Lower leg skin (tissue), 4 donors: ENCODE measurements around the gene SLC27A6. TPM values are rescaled to one million over a fixed set of nuclear protein-coding genes. Genes with fewer than 3 reads are reported as not detected.

Experiments
- DNase-seq, 2 donors: peaks; one replicate each; pipeline ENCODE4 v3.0.0-alpha.2; 2019; ENCODE audit warnings: low spot score in 2 of 2
- H3K4me3 ChIP-seq: fragments of 200-600 bp; sonication (generic); 2 replicates; pipeline ENCODE4 v1.5.1; 2017; ENCODE audit warnings: mild to moderate bottlenecking, low read depth; ENCODE audit not compliant: poor library complexity, severe bottlenecking
- CTCF ChIP-seq, 3 donors: fragments of 450-650 bp; IDR thresholded peaks; one replicate each; pipeline ENCODE4 v1.5.1; 2016; ENCODE audit warnings: antibody characterized with exemption in 3 of 3, mild to moderate bottlenecking in 3 of 3, moderate library complexity in 2 of 3
- POLR2A ChIP-seq, 2 donors: fragments of 450-650 bp; IDR thresholded peaks; one replicate each; pipeline ENCODE4 v1.6.1; 2016 to 2017; ENCODE audit warnings: antibody characterized with exemption in 2 of 2, mild to moderate bottlenecking in 1 of 2, moderate library complexity in 1 of 2
- WGBS, 2 donors: methylation state at CpG; one replicate each; pipeline ENCODE4 v1.1.5; 2018; 5-methylcytosine and 5-hydroxymethylcytosine counted together
- intact Hi-C: fragments of 100-400 bp; cut with DNase I; formaldehyde crosslinking; loops from one replicate; pipeline ENCODE4 v1.15.0; 2023; ENCODE audit warnings: low total_unique reads
- total RNA-seq, 4 donors: library from RNA; depleted of rRNA; stranded (reverse); fragments of >200 nt; gene quantifications; one replicate each; pipeline ENCODE4 v1.1.0, GENCODE V29; 2016

SLC27A6 gene
- total RNA-seq, 4 donors from 2014 or later: 0.38 to 2.5 (median 0.65) TPM

GRCh38 chr5:129014185-129014584 lies 48.9 kb downstream of the SLC27A6 start:
- TF ChIP-seq POLR2A (IDR thresholded peaks at IDR 0.05) (no peak), CTCF (IDR thresholded peaks at IDR 0.05) (no peak)
- DNase-seq: no peak
- intact Hi-C loops: no loop called here

GRCh38 chr5:129018837-129019236 lies 53.5 kb downstream of the SLC27A6 start:
- intact Hi-C loops: no loop called here
- no peak overlapping the region for H3K4me3 ChIP-seq
- TF ChIP-seq POLR2A (IDR thresholded peaks at IDR 0.05): no peak
- no peak for TF ChIP-seq CTCF (IDR thresholded peaks at IDR 0.05)
- DNase-seq: no peak

More at GRCh38 chr5:129014185-129014584, 48.9 kb downstream of the SLC27A6 start:
- no peak overlapping the region for H3K4me3 ChIP-seq
- 66 to 67% methylated on average over 4 of the region's 4 CpGs for WGBS, 2 donors

- TF ChIP-seq CTCF (IDR thresholded peaks at IDR 0.05): no peak
- no peak for TF ChIP-seq POLR2A (IDR thresholded peaks at IDR 0.05)
- no peak overlapping the region for H3K4me3 ChIP-seq
- intact Hi-C loops: no loop called here
- 48 to 49% methylated on average over 4 of the region's 4 CpGs for WGBS, 2 donors
- DNase-seq: no peak
Measured at GRCh38 chr5:129019401-129019908, 54.2 kb downstream of the SLC27A6 start.

GRCh38 chr5:129020683-129021082 lies 55.4 kb downstream of the SLC27A6 start:
- 94 to 97% methylated on average over 4 of the region's 4 CpGs for WGBS, 2 donors
- no peak for DNase-seq
- intact Hi-C loops: no loop called here
- H3K4me3 ChIP-seq: no peak overlapping the region
- no peak for TF ChIP-seq CTCF (IDR thresholded peaks at IDR 0.05)
- no peak for TF ChIP-seq POLR2A (IDR thresholded peaks at IDR 0.05)

GRCh38 chr5:129021744-129022143 lies 56.5 kb downstream of the SLC27A6 start:
- no peak overlapping the region for H3K4me3 ChIP-seq
- intact Hi-C loops: no loop called here
- TF ChIP-seq POLR2A (IDR thresholded peaks at IDR 0.05) (no peak), CTCF (IDR thresholded peaks at IDR 0.05) (no peak)
- WGBS, 2 donors: 64 to 70% methylated on average over 2 of the region's 2 CpGs
- DNase-seq: no peak

GRCh38 chr5:129022599-129022998 lies 57.3 kb downstream of the SLC27A6 start:
- intact Hi-C loops: no loop called here
- TF ChIP-seq POLR2A (IDR thresholded peaks at IDR 0.05) (no peak), CTCF (IDR thresholded peaks at IDR 0.05) (no peak)
- DNase-seq: no peak
- H3K4me3 ChIP-seq: no peak overlapping the region
- WGBS, 2 donors: 91 to 94% methylated on average over 2 of the region's 2 CpGs
